Stimulated activated CD4-positive, alpha-beta T cell treated with anti-CD3 and anti-CD28 coated beads, Interleukin-4, amount 100 ng/mL, for 24 hours (primary cell): ENCODE data around the gene RHBDL3.
"Not testable (repeated sequence)": the region's sequence is repeated elsewhere in the genome, so short reads cannot be mapped to it uniquely, and the experiment has no call there.

Experiments
- DNase-seq: peaks from one replicate; pipeline ENCODE4 v3.0.0-alpha.2; 2020

The RHBDL3 gene

GRCh38 chr17:32297860-32298259 lies 32.2 kb downstream of the RHBDL3 start:
- DNase-seq: no peak

- no peak for DNase-seq
Observed at GRCh38 chr17:32298298-32298697, 32.7 kb downstream of the RHBDL3 start.

GRCh38 chr17:32298721-32299579 lies 33.3 kb downstream of the RHBDL3 start:
- DNase-seq: no peak

GRCh38 chr17:32299580-32300164 lies 34.0 kb downstream of the RHBDL3 start:
- DNase-seq: no peak

- DNase-seq: no peak
Observed at GRCh38 chr17:32302037-32302436, 36.4 kb downstream of the RHBDL3 start.

GRCh38 chr17:32302860-32303649 lies 37.4 kb downstream of the RHBDL3 start:
- no peak for DNase-seq

- no peak for DNase-seq
Observed at GRCh38 chr17:32303781-32304288, 38.2 kb downstream of the RHBDL3 start.

- no peak for DNase-seq
Observed at GRCh38 chr17:32305049-32305448, 39.4 kb downstream of the RHBDL3 start.

- no peak for DNase-seq
Observed at GRCh38 chr17:32307658-32308057, 42.0 kb downstream of the RHBDL3 start.

- DNase-seq: no peak
Observed at GRCh38 chr17:32311028-32311536, 45.5 kb downstream of the RHBDL3 start.

- DNase-seq: no peak
Observed at GRCh38 chr17:32314636-32315035, 49.0 kb downstream of the RHBDL3 start.

- no peak for DNase-seq
Observed at GRCh38 chr17:32315171-32315570, 49.5 kb downstream of the RHBDL3 start.

- not testable (repeated sequence) for DNase-seq
Observed at GRCh38 chr17:32316653-32317052, 51.0 kb downstream of the RHBDL3 start.

GRCh38 chr17:32317353-32317752 lies 51.7 kb downstream of the RHBDL3 start:
- no peak for DNase-seq

GRCh38 chr17:32318071-32318470 lies 52.4 kb downstream of the RHBDL3 start:
- no peak for DNase-seq

- peak; percentile 83 for DNase-seq
Observed at GRCh38 chr17:32319548-32319905, 53.9 kb downstream of the RHBDL3 start.

- DNase-seq: not testable (repeated sequence)
Observed at GRCh38 chr17:32320080-32320479, 54.4 kb downstream of the RHBDL3 start.

GRCh38 chr17:32320847-32321246 lies 55.2 kb downstream of the RHBDL3 start:
- no peak for DNase-seq

GRCh38 chr17:32323046-32323445 lies 57.4 kb downstream of the RHBDL3 start:
- no peak for DNase-seq

- peak; percentile 20 for DNase-seq
Observed at GRCh38 chr17:32323811-32324491, 58.3 kb downstream of the RHBDL3 start.

- no peak for DNase-seq
Observed at GRCh38 chr17:32327911-32328310, 62.3 kb downstream of the RHBDL3 start.

- no peak for DNase-seq
Observed at GRCh38 chr17:32330147-32330546, 64.5 kb downstream of the RHBDL3 start.
